Measurements from ENCODE around the gene TAF10. TPM values are rescaled to one million over a fixed set of nuclear protein-coding genes. Genes with fewer than 3 reads are reported as not detected.
A peak's percentile ranks its signal among the peaks of the same experiment; 100 is the strongest.

TAF10 gene
- total and polyA plus RNA-seq, 2 of the 13 experiments (the other 11 are each of a cell fraction or from before 2014, with no cell fraction given), result 71.3 to 134 TPM

GRCh38 chr11:6606471-6607189 is 5.4 kb downstream of the TAF10 start (continued):
- TF ChIP-seq ATF4 (CRISPR knock-in tag; IDR thresholded peaks at IDR 0.05) (no peak), MYPOP (CRISPR knock-in tag; IDR thresholded peaks at IDR 0.05) (no peak), ZBTB33 (CRISPR knock-in tag; IDR thresholded peaks at IDR 0.05) (no peak), ZNF687 (CRISPR knock-in tag; IDR thresholded peaks at IDR 0.05) (peak; percentile 77), KDM5A (IDR thresholded peaks at IDR 0.05; ENCODE audit: borderline replicate concordance, low read length) (no peak), SRSF4 (IDR thresholded peaks at IDR 0.05; ENCODE audit: low read depth, low read length, poor library complexity, severe bottlenecking) (no peak), MAFG (CRISPR knock-in tag; IDR thresholded peaks at IDR 0.05) (no peak), ZNF615 (CRISPR knock-in tag; IDR thresholded peaks at IDR 0.05; ENCODE audit: borderline replicate concordance) (no peak), ZNF326 (CRISPR knock-in tag; IDR thresholded peaks at IDR 0.05; ENCODE audit: borderline replicate concordance) (no peak), NFATC3 (CRISPR knock-in tag; IDR thresholded peaks at IDR 0.05) (no peak), PRDM15 (CRISPR knock-in tag; IDR thresholded peaks at IDR 0.05) (no peak), RFXANK (CRISPR knock-in tag; IDR thresholded peaks at IDR 0.05) (peak; percentile 50; the same call in 1 of the 2 replicates)

All from HepG2 (cell line).